ENCODE measurements around the gene HOXB6.

- no peak for TF ChIP-seq CTCF (conservative IDR thresholded peaks at IDR 0.05; ENCODE audit: low read depth, low read length)
- TF ChIP-seq EZH2 (IDR thresholded peaks at IDR 0.05; ENCODE audit: borderline replicate concordance, low read depth, low read length, poor library complexity, severe bottlenecking) = no peak
Measured at GRCh38 chr17:48552466-48553189, 52.2 kb downstream of the HOXB6 start.
